IMR-90 (cell line): ENCODE results near the gene MT1G. TPM values are rescaled to one million over a fixed set of nuclear protein-coding genes. Genes with fewer than 3 reads are reported as not detected.

ENCODE experiments used
- ATAC-seq: fragments of 200-7000 bp; cut with Tn5 transposase; 2 replicates; pipeline ENCODE4 v1.9.1; 2020; ENCODE audit warnings: low read depth, mild to moderate bottlenecking, moderate library complexity
- BruUV-seq: library from RNA; stranded (reverse); fragments of 400-500 nt; replicated peaks from 2 replicates; lab custom pipeline; 2021; lab: Mats Ljungman, UMichigan
- CTCF ChIA-PET: fragments of 300-600 bp; formaldehyde crosslinking; extraction: SDS; loops from one replicate; lab custom pipeline; 2021; ENCODE audit warnings: antibody characterized with exemption; lab: Yijun Ruan, JAX
- POLR2A ChIA-PET: fragments of 300-600 bp; sonication (Branson Sonifier 250); formaldehyde crosslinking; loops from one replicate; lab custom pipeline; 2022; ENCODE audit warnings: antibody characterized with exemption; ENCODE audit not compliant: unreplicated experiment; lab: Charles Lee
- DNase-seq: peaks from one replicate; pipeline ENCODE4 v3.0.0; 2013
- H2AFZ ChIP-seq: replicated peaks from 2 replicates; pipeline ENCODE3; 2013; ENCODE audit warnings: low read length, mild to moderate bottlenecking; ENCODE audit not compliant: poor library complexity
- H2AK5ac ChIP-seq: 2 replicates; pipeline ENCODE4 v1.6.1; 2013; ENCODE audit warnings: low read depth, low read length, inconsistent platforms
- H2AK9ac ChIP-seq: replicated peaks from 2 replicates; pipeline ENCODE3; 2013; ENCODE audit warnings: mild to moderate bottlenecking, low read depth, low read length, moderate library complexity; ENCODE audit not compliant: poor library complexity
- H2BK120ac ChIP-seq: 2 replicates; pipeline ENCODE4 v1.6.1; 2013; ENCODE audit warnings: low read depth, low read length, inconsistent platforms
- H2BK15ac ChIP-seq: 3 replicates; pipeline ENCODE4 v1.6.1; 2013; ENCODE audit warnings: low read depth, low read length, inconsistent platforms
- H2BK20ac ChIP-seq: 2 replicates; pipeline ENCODE4 v1.6.1; 2013; ENCODE audit warnings: low read depth, mild to moderate bottlenecking, inconsistent platforms, low read length, moderate library complexity
- H2BK5ac ChIP-seq: 2 replicates; pipeline ENCODE4 v1.6.1; 2013; ENCODE audit warnings: mild to moderate bottlenecking, low read depth, low read length, inconsistent platforms; ENCODE audit not compliant: poor library complexity, severe bottlenecking
- H3K14ac ChIP-seq: replicated peaks from 2 replicates; pipeline ENCODE4 v1.6.1; 2013; ENCODE audit warnings: low read depth, low read length, inconsistent platforms
- H3K18ac ChIP-seq: 2 replicates; pipeline ENCODE4 v1.6.1; 2013; ENCODE audit warnings: low read depth, low read length, control low read depth
- H3K23ac ChIP-seq: 2 replicates; pipeline ENCODE4 v1.6.1; 2013; ENCODE audit warnings: low read depth, low read length, inconsistent platforms
- H3K27ac ChIP-seq: 2 replicates; pipeline ENCODE4 v1.5.1; 2013; ENCODE audit warnings: mild to moderate bottlenecking, control low read depth, low read length; ENCODE audit not compliant: insufficient read depth
- H3K27me3 ChIP-seq: 2 replicates; pipeline ENCODE4 v1.6.1; 2013; ENCODE audit warnings: low read length; ENCODE audit not compliant: control insufficient read depth, insufficient read depth
- H3K36me3 ChIP-seq: 2 replicates; pipeline ENCODE4 v1.6.1; 2013; ENCODE audit warnings: low read length, mixed read lengths; ENCODE audit not compliant: control insufficient read depth, insufficient read depth
- H3K4ac ChIP-seq: 2 replicates; pipeline ENCODE4 v1.6.1; 2013; ENCODE audit warnings: low read depth, low read length, inconsistent platforms
- H3K4me1 ChIP-seq: 2 replicates; pipeline ENCODE4 v1.6.1; 2013; ENCODE audit warnings: low read length, mixed read lengths; ENCODE audit not compliant: control insufficient read depth, insufficient read depth
- H3K4me2 ChIP-seq: 2 replicates; pipeline ENCODE4 v1.6.1; 2013; ENCODE audit warnings: low read depth, mild to moderate bottlenecking, control low read depth, low read length, moderate library complexity
- H3K4me3 ChIP-seq: 2 replicates; pipeline ENCODE4 v1.5.1; 2013; ENCODE audit warnings: low read depth, mild to moderate bottlenecking, control low read depth, low read length, moderate library complexity; ENCODE audit not compliant: insufficient read depth
- H3K56ac ChIP-seq: 2 replicates; pipeline ENCODE4 v1.6.1; 2013; ENCODE audit warnings: low read length, inconsistent platforms; ENCODE audit not compliant: insufficient read depth; ENCODE audit errors: extremely low read depth
- H3K79me1 ChIP-seq, 2 experiments: 2 replicates each; pipeline ENCODE4 v1.6.1; 2013; ENCODE audit warnings: low read length in 2 of 2, inconsistent platforms in 1 of 2, low read depth in 1 of 2
- H3K9ac ChIP-seq: 2 replicates; pipeline ENCODE4 v1.6.1; 2013; ENCODE audit warnings: low read depth, low read length, control low read depth
- H3K9me1 ChIP-seq: 2 replicates; pipeline ENCODE4 v1.6.1; 2013; ENCODE audit warnings: low read length, inconsistent platforms; ENCODE audit not compliant: insufficient read depth
- H3K9me3 ChIP-seq: 2 replicates; pipeline ENCODE4 v1.6.1; 2013; ENCODE audit warnings: low read length; ENCODE audit not compliant: control insufficient read depth, insufficient read depth
- H4K20me1 ChIP-seq: 2 replicates; pipeline ENCODE4 v1.6.1; 2013; ENCODE audit warnings: low read length, inconsistent platforms; ENCODE audit not compliant: insufficient read depth
- H4K5ac ChIP-seq: 2 replicates; pipeline ENCODE4 v1.6.1; 2013; ENCODE audit warnings: mild to moderate bottlenecking, low read depth, low read length, control low read depth
- H4K8ac ChIP-seq, 2 experiments: 2 replicates each; pipeline ENCODE4 v1.6.1; 2013; ENCODE audit warnings: low read depth in 2 of 2, low read length in 2 of 2, control low read depth in 1 of 2, inconsistent platforms in 1 of 2
- H4K91ac ChIP-seq: 2 replicates; pipeline ENCODE4 v1.6.1; 2013; ENCODE audit warnings: low read depth, low read length, inconsistent platforms; ENCODE audit not compliant: insufficient read depth
- BHLHE40 ChIP-seq: fragments of 150-350 bp; IDR thresholded peaks from 2 replicates; pipeline ENCODE4 v1.6.1; 2016; ENCODE audit warnings: mild to moderate bottlenecking, low read depth, low read length
- CEBPB ChIP-seq: IDR thresholded peaks from 2 replicates; pipeline ENCODE4 v1.6.1; 2012; ENCODE audit warnings: low read depth, low read length, improper control_type of control experiment
- CHD1 ChIP-seq: IDR thresholded peaks from 2 replicates; pipeline ENCODE4 v1.6.1; 2012; ENCODE audit warnings: low read depth, low read length, improper control_type of control experiment
- FOS ChIP-seq: fragments of 150-350 bp; IDR thresholded peaks from 2 replicates; pipeline ENCODE4 v1.6.1; 2016; ENCODE audit warnings: low read depth, low read length
- MAFK ChIP-seq: IDR thresholded peaks from 2 replicates; pipeline ENCODE4 v1.6.1; 2012; ENCODE audit warnings: low read depth, low read length, improper control_type of control experiment
- MAZ ChIP-seq: IDR thresholded peaks from 2 replicates; pipeline ENCODE4 v1.6.1; 2012; ENCODE audit warnings: low read depth, mild to moderate bottlenecking, low read length, improper control_type of control experiment, moderate library complexity, borderline replicate concordance
- MXI1 ChIP-seq: IDR thresholded peaks from 2 replicates; pipeline ENCODE4 v1.6.1; 2012; ENCODE audit warnings: low read depth, mild to moderate bottlenecking, low read length, moderate library complexity, borderline replicate concordance
- NFE2L2 ChIP-seq: fragments of 150-350 bp; IDR thresholded peaks from 2 replicates; pipeline ENCODE4 v1.6.1; 2016; ENCODE audit warnings: low read depth, mild to moderate bottlenecking, low read length
- POLR2A ChIP-seq: IDR thresholded peaks from 2 replicates; pipeline ENCODE4 v1.6.1; 2012; ENCODE audit warnings: mild to moderate bottlenecking, low read depth, low read length
- RAD21 ChIP-seq: IDR thresholded peaks from 2 replicates; pipeline ENCODE4 v1.6.1; 2012; ENCODE audit warnings: low read length, improper control_type of control experiment
- RCOR1 ChIP-seq: IDR thresholded peaks from 2 replicates; pipeline ENCODE4 v1.6.1; 2012; ENCODE audit warnings: mild to moderate bottlenecking, low read length, improper control_type of control experiment; ENCODE audit not compliant: insufficient replicate concordance
- RFX5 ChIP-seq: IDR thresholded peaks from 2 replicates; pipeline ENCODE4 v1.8.0; 2012; ENCODE audit warnings: low read depth, mild to moderate bottlenecking, low read length, moderate library complexity
- SMC3 ChIP-seq: fragments of 150-350 bp; IDR thresholded peaks from 2 replicates; pipeline ENCODE4 v1.6.1; 2016; ENCODE audit warnings: low read depth, mild to moderate bottlenecking, antibody characterized with exemption, low read length, moderate library complexity
- WGBS, 2 experiments: methylation state at CpG; one replicate each; pipeline versions ENCODE4 v1.1.5 to v1.1.7; 2013; ENCODE audit warnings: missing lambda C conversion rate in 2 of 2; ENCODE audit not compliant: insufficient read length in 1 of 2; ENCODE audit errors: extremely low coverage in 2 of 2; 5-methylcytosine and 5-hydroxymethylcytosine counted together
- dilution Hi-C: fragments of 300-500 bp; cut with HindIII; formaldehyde crosslinking; loops from one replicate; pipeline ENCODE4 v1.14.3; 2018; ENCODE audit warnings: low sequenced_read_pairs; ENCODE audit not compliant: unreplicated experiment
- in situ Hi-C: fragments of 300-500 bp; cut with MboI; formaldehyde crosslinking; loops from 3 replicates; pipeline ENCODE4 v1.14.3; 2019; ENCODE audit warnings: low sequenced_read_pairs, inconsistent platforms, mixed read lengths
- intact Hi-C: fragments of 100-400 bp; cut with micrococcal nuclease; formaldehyde crosslinking; loops from 2 replicates; pipeline ENCODE4 v1.10.0; 2022
- polyA plus RNA-seq, 3 experiments: library from polyadenylated mRNA; depleted of rRNA; stranded (reverse); fragments of >200 nt; gene quantifications; 2 replicates each; pipeline ENCODE4 v1.2.3, GENCODE V29; 2012; ENCODE audit warnings: low replicate concordance in 1 of 3
- total RNA-seq: library from RNA; depleted of rRNA; stranded (reverse); fragments of >200 nt; gene quantifications from 2 replicates; pipeline ENCODE4 v1.2.3, GENCODE V29; 2012
- TF ChIP-seq, protein P1 (sequence below): fragments of 150-350 bp; IDR thresholded peaks from 2 replicates; pipeline ENCODE4 v1.6.1; 2017; ENCODE audit warnings: mild to moderate bottlenecking, antibody characterized with exemption, low read length, low read depth
- TF ChIP-seq, protein P2 (sequence below): conservative IDR thresholded peaks from 2 replicates; pipeline ENCODE4 v1.5.1; 2012; ENCODE audit warnings: mild to moderate bottlenecking, low read depth, low read length, improper control_type of control experiment
- TF ChIP-seq, protein P3 (sequence below): fragments of 150-350 bp; IDR thresholded peaks from 2 replicates; pipeline ENCODE4 v1.6.1; 2016; ENCODE audit warnings: low read depth, mild to moderate bottlenecking, low read length, moderate library complexity, borderline replicate concordance

The MT1G gene
- total and polyA plus RNA-seq, 2 of the 4 experiments (the other 2 are of a cell fraction), result 0.48 TPM; not detected in 1

DNA sequence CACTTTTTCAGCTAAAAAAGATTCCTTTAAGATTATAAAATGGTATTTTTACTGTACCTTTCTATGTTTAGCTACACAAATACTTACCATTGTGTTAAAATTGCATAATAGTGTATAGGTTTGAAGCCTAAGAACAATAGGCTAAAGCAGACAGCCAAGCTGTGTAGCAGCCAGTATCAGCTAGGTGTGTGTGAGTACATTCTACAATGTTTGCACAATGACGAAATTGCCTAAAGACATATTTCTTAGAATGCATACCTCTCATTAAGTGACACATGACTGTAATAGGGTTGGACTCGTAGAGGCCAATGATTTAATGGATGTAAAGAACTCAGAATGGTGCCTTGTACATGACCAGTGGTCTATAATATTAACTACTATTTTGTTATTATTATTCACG is 18.0 kb downstream of the MT1G start:
- Histone ChIP-seq H4K91ac (no peak overlapping the region), H2AK5ac (no peak overlapping the region), H4K8ac (no peak overlapping the region), H2BK120ac (no peak overlapping the region), H3K9me1 (0 out of 2 replicates have a peak, but pooled peaks cover 3% of the 10 kb centered on the region), H4K5ac (no peak overlapping the region), H3K14ac (no peak overlapping the region), H4K20me1 (no peaks in the 10 kb centered on the region; the same call in 1 of the 2 replicates), H3K36me3 (no peaks in the 10 kb centered on the region), H2BK5ac (no peak overlapping the region), H3K79me1 (no peaks in the 10 kb centered on the region), H3K4me1 (no peaks in the 10 kb centered on the region), H3K27me3 (peaks cover 82% of the 10 kb centered on the region), H2BK15ac (no peak overlapping the region), H2AK9ac (no peak overlapping the region), H2BK20ac (no peak overlapping the region), H3K27ac (no peak overlapping the region), H3K4me3 (no peak overlapping the region), H3K4ac (no peak overlapping the region), H3K4me2 (no peak overlapping the region), H3K9ac (no peak overlapping the region), H3K56ac (no peak overlapping the region), H2AFZ (no peak overlapping the region), H3K23ac (no peak overlapping the region), H3K9me3 (0 out of 2 replicates have a peak, but pooled peaks cover 2% of the 10 kb centered on the region), H3K18ac (no peak overlapping the region)
- BruUV-seq, result no TSS peak
- ChIA-PET CTCF (no interaction called here), POLR2A (no interaction called here)
- ATAC-seq, result no peak
- intact Hi-C loops, result no loop called here
- dilution Hi-C loops, result no loop called here
- no CpG with 5 or more reads among the region's 3 CpGs for WGBS, 2 experiments
- in situ Hi-C loops, result no loop called here
- no peak for DNase-seq
- TF ChIP-seq RAD21 (no peak), FOS (no peak), CEBPB (no peak), POLR2A (no peak), BHLHE40 (no peak), RCOR1 (no peak), MAFK (no peak), NFE2L2 (no peak), MXI1 (no peak), CHD1 (no peak), MAZ (no peak), SMC3 (no peak), RFX5 (no peak)
- TF ChIP-seq, protein P1, sequence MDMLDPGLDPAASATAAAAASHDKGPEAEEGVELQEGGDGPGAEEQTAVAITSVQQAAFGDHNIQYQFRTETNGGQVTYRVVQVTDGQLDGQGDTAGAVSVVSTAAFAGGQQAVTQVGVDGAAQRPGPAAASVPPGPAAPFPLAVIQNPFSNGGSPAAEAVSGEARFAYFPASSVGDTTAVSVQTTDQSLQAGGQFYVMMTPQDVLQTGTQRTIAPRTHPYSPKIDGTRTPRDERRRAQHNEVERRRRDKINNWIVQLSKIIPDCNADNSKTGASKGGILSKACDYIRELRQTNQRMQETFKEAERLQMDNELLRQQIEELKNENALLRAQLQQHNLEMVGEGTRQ, result no peak
- TF ChIP-seq, protein P2, sequence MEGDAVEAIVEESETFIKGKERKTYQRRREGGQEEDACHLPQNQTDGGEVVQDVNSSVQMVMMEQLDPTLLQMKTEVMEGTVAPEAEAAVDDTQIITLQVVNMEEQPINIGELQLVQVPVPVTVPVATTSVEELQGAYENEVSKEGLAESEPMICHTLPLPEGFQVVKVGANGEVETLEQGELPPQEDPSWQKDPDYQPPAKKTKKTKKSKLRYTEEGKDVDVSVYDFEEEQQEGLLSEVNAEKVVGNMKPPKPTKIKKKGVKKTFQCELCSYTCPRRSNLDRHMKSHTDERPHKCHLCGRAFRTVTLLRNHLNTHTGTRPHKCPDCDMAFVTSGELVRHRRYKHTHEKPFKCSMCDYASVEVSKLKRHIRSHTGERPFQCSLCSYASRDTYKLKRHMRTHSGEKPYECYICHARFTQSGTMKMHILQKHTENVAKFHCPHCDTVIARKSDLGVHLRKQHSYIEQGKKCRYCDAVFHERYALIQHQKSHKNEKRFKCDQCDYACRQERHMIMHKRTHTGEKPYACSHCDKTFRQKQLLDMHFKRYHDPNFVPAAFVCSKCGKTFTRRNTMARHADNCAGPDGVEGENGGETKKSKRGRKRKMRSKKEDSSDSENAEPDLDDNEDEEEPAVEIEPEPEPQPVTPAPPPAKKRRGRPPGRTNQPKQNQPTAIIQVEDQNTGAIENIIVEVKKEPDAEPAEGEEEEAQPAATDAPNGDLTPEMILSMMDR, result no peak
- TF ChIP-seq, protein P3, sequence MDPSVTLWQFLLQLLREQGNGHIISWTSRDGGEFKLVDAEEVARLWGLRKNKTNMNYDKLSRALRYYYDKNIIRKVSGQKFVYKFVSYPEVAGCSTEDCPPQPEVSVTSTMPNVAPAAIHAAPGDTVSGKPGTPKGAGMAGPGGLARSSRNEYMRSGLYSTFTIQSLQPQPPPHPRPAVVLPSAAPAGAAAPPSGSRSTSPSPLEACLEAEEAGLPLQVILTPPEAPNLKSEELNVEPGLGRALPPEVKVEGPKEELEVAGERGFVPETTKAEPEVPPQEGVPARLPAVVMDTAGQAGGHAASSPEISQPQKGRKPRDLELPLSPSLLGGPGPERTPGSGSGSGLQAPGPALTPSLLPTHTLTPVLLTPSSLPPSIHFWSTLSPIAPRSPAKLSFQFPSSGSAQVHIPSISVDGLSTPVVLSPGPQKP, result no peak
